Adrenal gland (tissue), 5 donors: ENCODE results near the gene PRDM16.

Experiments
- POLR2A ChIP-seq, 2 donors: fragments of 450-650 bp; IDR thresholded peaks; one replicate each; pipeline ENCODE4 v1.6.1; 2017; ENCODE audit warnings: antibody characterized with exemption in 2 of 2, mild to moderate bottlenecking in 2 of 2, moderate library complexity in 1 of 2
- TF ChIP-seq, protein P1 (sequence below), 6 experiments: fragments of 450-650 bp in 4 of 6; fragments of 200-600 bp in 2 of 6; sonication (generic) in 1 of 6; IDR thresholded peaks; 1 replicate in 5 of 6; 2 replicates in 1 of 6; pipeline versions ENCODE4 v1.5.1 to v1.8.0; 2016 to 2021; ENCODE audit warnings: antibody characterized with exemption in 6 of 6, mild to moderate bottlenecking in 2 of 6, moderate library complexity in 1 of 6
- donor health status: DM: no; HTN: no; CAD: no.

DNA sequence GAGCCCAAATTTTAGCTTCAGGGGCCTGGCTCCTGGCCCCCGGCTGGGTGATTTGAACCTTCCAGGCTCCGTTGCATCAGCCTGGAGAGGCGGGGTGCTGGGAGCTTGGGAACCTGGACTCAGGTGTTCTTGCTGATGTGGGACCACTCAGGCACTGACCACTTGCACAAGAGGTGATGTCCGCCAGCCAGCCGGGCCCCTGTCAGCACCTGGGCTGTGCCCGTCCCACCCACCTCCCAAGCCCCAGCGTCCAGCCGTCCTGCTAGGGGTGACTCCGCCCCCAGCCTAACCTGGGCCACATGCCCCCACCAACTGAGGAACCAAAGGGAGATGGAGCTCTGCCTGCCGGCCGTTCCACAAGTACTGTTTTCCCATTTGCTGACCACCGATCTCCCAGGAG is 338.0 kb downstream of the PRDM16 start:
- TF ChIP-seq, protein P1, sequence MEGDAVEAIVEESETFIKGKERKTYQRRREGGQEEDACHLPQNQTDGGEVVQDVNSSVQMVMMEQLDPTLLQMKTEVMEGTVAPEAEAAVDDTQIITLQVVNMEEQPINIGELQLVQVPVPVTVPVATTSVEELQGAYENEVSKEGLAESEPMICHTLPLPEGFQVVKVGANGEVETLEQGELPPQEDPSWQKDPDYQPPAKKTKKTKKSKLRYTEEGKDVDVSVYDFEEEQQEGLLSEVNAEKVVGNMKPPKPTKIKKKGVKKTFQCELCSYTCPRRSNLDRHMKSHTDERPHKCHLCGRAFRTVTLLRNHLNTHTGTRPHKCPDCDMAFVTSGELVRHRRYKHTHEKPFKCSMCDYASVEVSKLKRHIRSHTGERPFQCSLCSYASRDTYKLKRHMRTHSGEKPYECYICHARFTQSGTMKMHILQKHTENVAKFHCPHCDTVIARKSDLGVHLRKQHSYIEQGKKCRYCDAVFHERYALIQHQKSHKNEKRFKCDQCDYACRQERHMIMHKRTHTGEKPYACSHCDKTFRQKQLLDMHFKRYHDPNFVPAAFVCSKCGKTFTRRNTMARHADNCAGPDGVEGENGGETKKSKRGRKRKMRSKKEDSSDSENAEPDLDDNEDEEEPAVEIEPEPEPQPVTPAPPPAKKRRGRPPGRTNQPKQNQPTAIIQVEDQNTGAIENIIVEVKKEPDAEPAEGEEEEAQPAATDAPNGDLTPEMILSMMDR (IDR thresholded peaks at IDR 0.05): no peak
- no peak for TF ChIP-seq POLR2A (IDR thresholded peaks at IDR 0.05)
